Measurements from ENCODE around the gene MX2. TPM values are rescaled to one million over a fixed set of nuclear protein-coding genes. Genes with fewer than 3 reads are reported as not detected.

The MX2 gene
- total and polyA plus RNA-seq, 4 donors: 0.69 to 4.7 (median 2.2) TPM

- H3K9me3 ChIP-seq (ENCODE audit: control insufficient read depth in 4 of 4, low read length in 3 of 4): no peaks in the 10 kb centered on the region
- no peak for TF ChIP-seq MAX (IDR thresholded peaks at IDR 0.05)
- TF ChIP-seq SP1 (IDR thresholded peaks at IDR 0.05): no peak
- TF ChIP-seq HNF4A (conservative IDR thresholded peaks at IDR 0.05): no peak
- TF ChIP-seq YY1 (IDR thresholded peaks at IDR 0.05): no peak
- TF ChIP-seq, protein P1, sequence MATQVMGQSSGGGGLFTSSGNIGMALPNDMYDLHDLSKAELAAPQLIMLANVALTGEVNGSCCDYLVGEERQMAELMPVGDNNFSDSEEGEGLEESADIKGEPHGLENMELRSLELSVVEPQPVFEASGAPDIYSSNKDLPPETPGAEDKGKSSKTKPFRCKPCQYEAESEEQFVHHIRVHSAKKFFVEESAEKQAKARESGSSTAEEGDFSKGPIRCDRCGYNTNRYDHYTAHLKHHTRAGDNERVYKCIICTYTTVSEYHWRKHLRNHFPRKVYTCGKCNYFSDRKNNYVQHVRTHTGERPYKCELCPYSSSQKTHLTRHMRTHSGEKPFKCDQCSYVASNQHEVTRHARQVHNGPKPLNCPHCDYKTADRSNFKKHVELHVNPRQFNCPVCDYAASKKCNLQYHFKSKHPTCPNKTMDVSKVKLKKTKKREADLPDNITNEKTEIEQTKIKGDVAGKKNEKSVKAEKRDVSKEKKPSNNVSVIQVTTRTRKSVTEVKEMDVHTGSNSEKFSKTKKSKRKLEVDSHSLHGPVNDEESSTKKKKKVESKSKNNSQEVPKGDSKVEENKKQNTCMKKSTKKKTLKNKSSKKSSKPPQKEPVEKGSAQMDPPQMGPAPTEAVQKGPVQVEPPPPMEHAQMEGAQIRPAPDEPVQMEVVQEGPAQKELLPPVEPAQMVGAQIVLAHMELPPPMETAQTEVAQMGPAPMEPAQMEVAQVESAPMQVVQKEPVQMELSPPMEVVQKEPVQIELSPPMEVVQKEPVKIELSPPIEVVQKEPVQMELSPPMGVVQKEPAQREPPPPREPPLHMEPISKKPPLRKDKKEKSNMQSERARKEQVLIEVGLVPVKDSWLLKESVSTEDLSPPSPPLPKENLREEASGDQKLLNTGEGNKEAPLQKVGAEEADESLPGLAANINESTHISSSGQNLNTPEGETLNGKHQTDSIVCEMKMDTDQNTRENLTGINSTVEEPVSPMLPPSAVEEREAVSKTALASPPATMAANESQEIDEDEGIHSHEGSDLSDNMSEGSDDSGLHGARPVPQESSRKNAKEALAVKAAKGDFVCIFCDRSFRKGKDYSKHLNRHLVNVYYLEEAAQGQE (IDR thresholded peaks at IDR 0.05): no peak
- TF ChIP-seq, protein P2, sequence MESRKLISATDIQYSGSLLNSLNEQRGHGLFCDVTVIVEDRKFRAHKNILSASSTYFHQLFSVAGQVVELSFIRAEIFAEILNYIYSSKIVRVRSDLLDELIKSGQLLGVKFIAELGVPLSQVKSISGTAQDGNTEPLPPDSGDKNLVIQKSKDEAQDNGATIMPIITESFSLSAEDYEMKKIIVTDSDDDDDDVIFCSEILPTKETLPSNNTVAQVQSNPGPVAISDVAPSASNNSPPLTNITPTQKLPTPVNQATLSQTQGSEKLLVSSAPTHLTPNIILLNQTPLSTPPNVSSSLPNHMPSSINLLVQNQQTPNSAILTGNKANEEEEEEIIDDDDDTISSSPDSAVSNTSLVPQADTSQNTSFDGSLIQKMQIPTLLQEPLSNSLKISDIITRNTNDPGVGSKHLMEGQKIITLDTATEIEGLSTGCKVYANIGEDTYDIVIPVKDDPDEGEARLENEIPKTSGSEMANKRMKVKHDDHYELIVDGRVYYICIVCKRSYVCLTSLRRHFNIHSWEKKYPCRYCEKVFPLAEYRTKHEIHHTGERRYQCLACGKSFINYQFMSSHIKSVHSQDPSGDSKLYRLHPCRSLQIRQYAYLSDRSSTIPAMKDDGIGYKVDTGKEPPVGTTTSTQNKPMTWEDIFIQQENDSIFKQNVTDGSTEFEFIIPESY (IDR thresholded peaks at IDR 0.05): no peak
- TF ChIP-seq, protein P3, sequence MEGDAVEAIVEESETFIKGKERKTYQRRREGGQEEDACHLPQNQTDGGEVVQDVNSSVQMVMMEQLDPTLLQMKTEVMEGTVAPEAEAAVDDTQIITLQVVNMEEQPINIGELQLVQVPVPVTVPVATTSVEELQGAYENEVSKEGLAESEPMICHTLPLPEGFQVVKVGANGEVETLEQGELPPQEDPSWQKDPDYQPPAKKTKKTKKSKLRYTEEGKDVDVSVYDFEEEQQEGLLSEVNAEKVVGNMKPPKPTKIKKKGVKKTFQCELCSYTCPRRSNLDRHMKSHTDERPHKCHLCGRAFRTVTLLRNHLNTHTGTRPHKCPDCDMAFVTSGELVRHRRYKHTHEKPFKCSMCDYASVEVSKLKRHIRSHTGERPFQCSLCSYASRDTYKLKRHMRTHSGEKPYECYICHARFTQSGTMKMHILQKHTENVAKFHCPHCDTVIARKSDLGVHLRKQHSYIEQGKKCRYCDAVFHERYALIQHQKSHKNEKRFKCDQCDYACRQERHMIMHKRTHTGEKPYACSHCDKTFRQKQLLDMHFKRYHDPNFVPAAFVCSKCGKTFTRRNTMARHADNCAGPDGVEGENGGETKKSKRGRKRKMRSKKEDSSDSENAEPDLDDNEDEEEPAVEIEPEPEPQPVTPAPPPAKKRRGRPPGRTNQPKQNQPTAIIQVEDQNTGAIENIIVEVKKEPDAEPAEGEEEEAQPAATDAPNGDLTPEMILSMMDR (IDR thresholded peaks at IDR 0.05; ENCODE audit: low read depth, low read length, missing input control): no peak
- no peaks in the 10 kb centered on the region for H3K36me3 ChIP-seq (ENCODE audit: control insufficient read depth in 4 of 4, insufficient read depth in 3 of 4, low read depth in 1 of 4, low read length in 3 of 4)
- H3K27ac ChIP-seq (ENCODE audit: low read depth in 1 of 2, low read length in 2 of 2): no peak overlapping the region
- H3K4me1 ChIP-seq (ENCODE audit: control insufficient read depth in 4 of 4, insufficient read depth in 4 of 4, low read length in 3 of 4): peaks cover 0 to 4% (median 0%) of the 10 kb centered on the region in 4 donors
- peak overlapping the region in 1 of 3 donors; percentile 32 for H3K4me3 ChIP-seq (ENCODE audit: low read depth in 1 of 3, low read length in 3 of 3)
- H3K9ac ChIP-seq (ENCODE audit: low read depth in 1 of 2, low read length in 2 of 2): no peak overlapping the region
- WGBS: 23% methylated on average over 19 of the region's 19 CpGs
- H3K27me3 ChIP-seq (ENCODE audit: control insufficient read depth in 4 of 4, insufficient read depth in 4 of 4, low read length in 3 of 4): peaks cover 0 to 5% (median 1%) of the 10 kb centered on the region in 4 donors
- DNase-seq (ENCODE audit: low spot score): no peak
Measured at GRCh38 chr21:41317063-41317392, 44.8 kb upstream of the MX2 start.

DNA sequence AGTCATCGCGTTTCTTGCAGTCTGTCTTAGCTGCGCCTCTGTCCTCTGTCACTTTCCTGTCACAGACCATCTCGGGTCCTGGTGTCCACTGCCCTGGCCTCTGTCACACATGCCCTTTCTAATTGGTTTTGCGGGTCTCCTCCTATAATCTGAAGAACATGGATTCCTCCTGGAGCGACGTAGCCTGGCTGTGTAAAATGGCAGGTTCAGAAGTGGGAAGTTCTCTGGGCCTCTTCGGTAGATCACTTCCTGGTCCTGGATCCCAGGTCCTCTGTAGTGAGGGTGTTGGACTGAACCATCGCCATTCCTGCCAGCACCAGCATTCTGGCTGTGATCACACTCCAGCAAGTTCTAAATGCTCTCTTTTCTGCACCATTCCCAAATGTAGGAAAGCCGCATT is 44.4 kb upstream of the MX2 start:
- Histone ChIP-seq H3K4me3 (ENCODE audit: low read depth in 1 of 3, low read length in 3 of 3) (no peak overlapping the region), H3K4me1 (ENCODE audit: control insufficient read depth in 4 of 4, insufficient read depth in 4 of 4, low read length in 3 of 4) (peaks cover 0 to 4% (median 0%) of the 10 kb centered on the region in 4 donors), H3K27me3 (ENCODE audit: control insufficient read depth in 4 of 4, insufficient read depth in 4 of 4, low read length in 3 of 4) (peaks cover 0 to 5% (median 1%) of the 10 kb centered on the region in 4 donors), H3K27ac (ENCODE audit: low read depth in 1 of 2, low read length in 2 of 2) (no peak overlapping the region), H3K36me3 (ENCODE audit: control insufficient read depth in 4 of 4, insufficient read depth in 3 of 4, low read depth in 1 of 4, low read length in 3 of 4) (no peaks in the 10 kb centered on the region), H3K9me3 (ENCODE audit: control insufficient read depth in 4 of 4, low read length in 3 of 4) (no peaks in the 10 kb centered on the region), H3K9ac (ENCODE audit: low read depth in 1 of 2, low read length in 2 of 2) (no peak overlapping the region)
- 77% methylated on average over 10 of the region's 10 CpGs for WGBS
- TF ChIP-seq, protein P3 (IDR thresholded peaks at IDR 0.05; ENCODE audit: low read depth, low read length, missing input control): no peak
- TF ChIP-seq TAF1 (conservative IDR thresholded peaks at IDR 0.05) (no peak), RXRA (IDR thresholded peaks at IDR 0.05) (no peak), HNF4A (conservative IDR thresholded peaks at IDR 0.05) (no peak), YY1 (IDR thresholded peaks at IDR 0.05) (no peak), GABPA (IDR thresholded peaks at IDR 0.05 in 1 of 2, conservative IDR thresholded peaks at IDR 0.05 in 1 of 2) (no peak), JUND (IDR thresholded peaks at IDR 0.05) (no peak), FOXA1 (IDR thresholded peaks at IDR 0.05) (no peak), RAD21 (IDR thresholded peaks at IDR 0.05) (no peak)
- TF ChIP-seq, protein P4, sequence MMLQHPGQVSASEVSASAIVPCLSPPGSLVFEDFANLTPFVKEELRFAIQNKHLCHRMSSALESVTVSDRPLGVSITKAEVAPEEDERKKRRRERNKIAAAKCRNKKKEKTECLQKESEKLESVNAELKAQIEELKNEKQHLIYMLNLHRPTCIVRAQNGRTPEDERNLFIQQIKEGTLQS (IDR thresholded peaks at IDR 0.05): no peak
- DNase-seq (ENCODE audit: low spot score): no peak
